Activated naive CD8-positive, alpha-beta T cell (primary cell): ENCODE measurements around the gene KMT5C.
"Not testable (repeated sequence)": the region's sequence is repeated elsewhere in the genome, so short reads cannot be mapped to it uniquely, and the experiment has no call there.

ENCODE experiments used
- H3K27ac Mint-ChIP-seq: one replicate; pipeline ENCODE4 v1.8.0; 2021; ENCODE audit warnings: mixed read lengths
- H3K27me3 Mint-ChIP-seq: one replicate; pipeline ENCODE4 v1.8.0; 2021; ENCODE audit warnings: mixed read lengths
- H3K36me3 Mint-ChIP-seq: one replicate; pipeline ENCODE4 v1.8.0; 2021; ENCODE audit warnings: mixed read lengths
- H3K4me1 Mint-ChIP-seq: one replicate; pipeline ENCODE4 v1.8.0; 2021; ENCODE audit warnings: low read depth, mixed read lengths
- H3K4me3 Mint-ChIP-seq: one replicate; pipeline ENCODE4 v1.8.0; 2021; ENCODE audit warnings: mild to moderate bottlenecking, mixed read lengths
- H3K9me3 Mint-ChIP-seq: one replicate; pipeline ENCODE4 v1.8.0; 2021; ENCODE audit warnings: low read depth, mixed read lengths

The KMT5C gene

DNA sequence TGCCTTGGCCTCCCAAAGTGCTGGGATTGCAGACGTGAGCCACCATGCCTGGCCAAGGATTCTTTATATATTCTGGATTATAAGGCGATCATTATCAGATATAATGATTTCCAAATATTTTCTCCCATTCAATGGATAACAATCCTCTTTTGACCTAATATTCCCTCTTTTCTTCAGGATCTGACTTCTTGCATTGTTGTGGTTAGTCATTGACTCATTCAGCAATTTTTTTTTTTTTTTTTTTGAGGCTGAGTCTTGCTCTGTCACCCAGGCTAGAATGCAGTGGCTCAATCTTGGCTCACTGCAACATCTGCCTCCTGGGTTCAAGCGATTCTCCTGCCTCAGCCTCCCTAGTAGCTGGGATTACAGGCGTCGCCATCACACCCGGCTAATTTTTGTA is 9.9 kb upstream of the KMT5C start:
- not testable (repeated sequence) for H3K27me3 Mint-ChIP-seq, H3K9me3 Mint-ChIP-seq, H3K27ac Mint-ChIP-seq, H3K36me3 Mint-ChIP-seq, H3K4me1 Mint-ChIP-seq, H3K4me3 Mint-ChIP-seq

GRCh38 chr19:55333870-55334269 is 5.8 kb upstream of the KMT5C start:
- Mint-ChIP-seq H3K9me3 (no peaks in the 10 kb centered on the region), H3K27me3 (peaks cover 3% of the 10 kb centered on the region), H3K4me1 (peaks cover 6% of the 10 kb centered on the region), H3K36me3 (no peaks in the 10 kb centered on the region), H3K27ac (no peak overlapping the region), H3K4me3 (no peak overlapping the region)

DNA sequence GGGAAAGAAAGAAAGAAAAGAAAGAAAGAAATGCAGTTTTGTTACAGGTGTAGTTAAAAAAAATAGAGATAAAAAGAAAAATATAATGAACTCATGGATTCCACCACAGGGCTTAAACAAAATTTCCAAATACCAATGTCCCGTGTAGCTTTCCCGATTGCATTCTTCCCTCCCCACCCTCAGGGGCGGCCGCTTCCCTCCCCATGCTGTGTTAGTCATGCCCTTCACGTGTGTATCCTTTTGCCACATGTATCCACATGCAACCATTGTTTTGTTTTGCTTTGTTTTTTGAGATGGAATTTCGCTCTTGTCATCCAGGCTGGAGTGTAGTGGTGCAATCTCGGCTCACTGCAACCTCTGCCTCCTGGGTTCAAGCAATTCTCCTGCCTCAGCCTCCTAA is 3.6 kb upstream of the KMT5C start:
- Mint-ChIP-seq H3K4me1 (peaks cover 13% of the 10 kb centered on the region), H3K27ac (no peak overlapping the region), H3K9me3 (no peaks in the 10 kb centered on the region), H3K4me3 (no peak overlapping the region), H3K27me3 (peaks cover 1% of the 10 kb centered on the region), H3K36me3 (no peaks in the 10 kb centered on the region)

- Mint-ChIP-seq H3K36me3 (no peaks in the 10 kb centered on the region), H3K9me3 (no peaks in the 10 kb centered on the region), H3K27ac (peak overlapping the region; percentile 87), H3K4me3 (peak overlapping the region; percentile 89), H3K4me1 (peaks cover 16% of the 10 kb centered on the region), H3K27me3 (no peaks in the 10 kb centered on the region)
Measured at GRCh38 chr19:55339889-55340783, 460 bp downstream of the KMT5C start.

GRCh38 chr19:55340784-55341147 is 1.1 kb downstream of the KMT5C start:
- Mint-ChIP-seq H3K4me1 (peaks cover 16% of the 10 kb centered on the region), H3K9me3 (no peaks in the 10 kb centered on the region), H3K27me3 (no peaks in the 10 kb centered on the region), H3K27ac (peak overlapping the region; percentile 1), H3K36me3 (no peaks in the 10 kb centered on the region), H3K4me3 (peak overlapping the region; percentile 85)

DNA sequence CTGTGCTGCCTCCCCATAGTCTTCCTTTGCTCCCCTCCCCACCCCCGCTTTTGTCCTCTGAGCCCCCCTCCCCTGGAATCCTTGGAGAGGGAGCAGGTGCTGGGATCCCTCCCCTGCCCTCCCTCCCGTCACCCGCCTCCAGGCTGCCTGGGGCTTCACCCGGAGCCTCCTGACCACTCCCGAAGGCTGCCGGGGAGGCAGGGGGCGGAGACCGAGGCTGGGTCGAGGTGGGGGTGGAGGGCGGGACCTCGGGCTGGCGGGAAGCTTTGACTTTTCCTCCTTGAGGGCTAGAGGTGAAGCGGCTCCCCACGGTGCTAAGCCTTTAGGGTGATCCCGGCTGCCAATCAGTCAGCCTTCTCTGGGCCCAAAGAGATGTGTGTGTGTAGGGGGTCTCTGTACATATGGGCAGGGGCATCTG is 1.5 kb downstream of the KMT5C start:
- H3K9me3 Mint-ChIP-seq, result no peaks in the 10 kb centered on the region
- H3K36me3 Mint-ChIP-seq, result no peaks in the 10 kb centered on the region
- H3K4me3 Mint-ChIP-seq, result peak overlapping the region; percentile 85
- peak overlapping the region; percentile 46 for H3K27ac Mint-ChIP-seq
- peaks cover 16% of the 10 kb centered on the region for H3K4me1 Mint-ChIP-seq
- no peaks in the 10 kb centered on the region for H3K27me3 Mint-ChIP-seq

DNA sequence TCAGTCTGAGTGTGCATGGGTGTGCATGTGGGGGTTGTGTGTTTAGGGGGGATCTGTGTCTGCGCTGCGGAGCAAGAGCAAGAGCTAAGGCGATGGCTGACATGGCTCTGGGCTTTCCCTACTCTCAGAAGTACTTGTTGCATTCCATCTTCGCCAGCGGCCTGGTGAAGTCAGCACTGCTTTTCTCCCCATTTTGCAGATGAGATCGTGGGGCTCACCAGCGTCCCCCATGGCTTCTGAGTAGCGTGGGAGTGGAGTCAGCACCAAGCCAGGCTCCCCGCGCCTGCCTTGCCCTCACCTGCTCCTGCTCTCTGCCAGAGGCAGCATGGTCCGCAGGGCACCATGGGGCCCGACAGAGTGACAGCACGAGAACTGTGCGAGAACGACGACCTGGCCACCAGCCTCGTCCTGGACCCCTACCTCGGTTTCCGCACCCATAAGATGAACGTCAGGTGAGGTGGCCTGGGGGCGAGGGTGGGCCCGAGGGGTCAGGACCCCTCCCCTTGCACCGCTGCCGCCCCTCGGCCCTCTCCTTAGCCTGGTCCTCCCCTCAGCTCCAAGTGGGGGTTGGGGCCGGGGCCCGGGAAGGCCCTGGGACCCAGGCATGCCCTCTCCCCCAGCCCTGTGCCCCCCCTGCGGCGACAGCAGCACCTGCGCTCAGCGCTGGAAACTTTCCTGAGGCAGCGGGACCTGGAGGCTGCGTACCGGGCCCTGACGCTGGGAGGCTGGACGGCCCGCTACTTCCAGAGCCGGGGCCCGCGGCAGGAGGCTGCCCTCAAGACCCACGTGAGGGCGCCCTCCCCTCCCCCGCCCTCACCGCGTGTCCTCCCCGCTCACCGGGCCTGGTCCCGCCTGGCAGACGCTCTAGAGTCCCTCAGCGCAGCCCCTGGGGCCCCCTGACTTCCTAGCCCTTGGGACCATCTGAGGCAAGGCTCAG is 2.2 kb downstream of the KMT5C start:
- Mint-ChIP-seq H3K4me3 (peak overlapping the region; percentile 74), H3K9me3 (no peaks in the 10 kb centered on the region), H3K36me3 (no peaks in the 10 kb centered on the region), H3K4me1 (peaks cover 16% of the 10 kb centered on the region), H3K27me3 (no peaks in the 10 kb centered on the region), H3K27ac (peak overlapping the region; percentile 46)

GRCh38 chr19:55344444-55344843 is 4.8 kb downstream of the KMT5C start:
- Mint-ChIP-seq H3K4me1 (peaks cover 9% of the 10 kb centered on the region), H3K9me3 (no peaks in the 10 kb centered on the region), H3K27ac (no peak overlapping the region), H3K27me3 (no peaks in the 10 kb centered on the region), H3K4me3 (no peak overlapping the region), H3K36me3 (no peaks in the 10 kb centered on the region)

DNA sequence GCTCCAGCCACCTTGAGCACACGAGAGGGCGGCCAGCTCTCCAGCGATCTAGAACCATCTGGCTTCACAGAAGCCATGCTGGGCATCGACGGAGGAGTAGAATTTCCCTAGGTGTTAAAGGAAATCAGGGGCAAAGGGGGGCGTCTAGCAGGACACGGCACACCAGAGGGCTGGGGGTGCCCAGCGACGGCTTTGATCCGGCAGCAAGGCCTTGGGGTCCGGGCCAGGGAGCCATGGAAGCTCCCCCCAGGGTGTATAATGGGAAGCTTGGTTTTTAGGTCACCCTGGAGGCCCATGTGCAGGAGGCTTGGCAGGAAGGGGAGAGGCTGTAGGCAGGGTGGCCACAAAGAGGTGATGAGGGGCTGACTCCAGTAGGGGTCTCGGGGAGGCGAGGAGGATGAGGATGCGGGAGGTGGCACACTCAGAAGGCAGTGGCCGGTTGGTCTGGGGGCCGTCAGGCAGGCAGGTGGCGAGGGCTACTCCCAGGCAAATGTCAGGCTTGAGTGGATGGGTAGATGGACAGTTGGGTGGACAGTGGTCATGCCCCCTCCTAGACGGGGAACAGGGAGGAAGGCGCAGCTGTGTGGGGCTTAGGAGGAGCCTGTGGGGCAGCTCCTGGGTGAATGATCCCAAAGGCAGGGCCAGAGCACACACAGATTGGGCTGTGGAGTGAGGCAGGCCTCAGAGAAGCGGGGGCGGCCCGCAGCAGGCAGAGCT is 5.6 kb downstream of the KMT5C start:
- no peaks in the 10 kb centered on the region for H3K36me3 Mint-ChIP-seq
- H3K9me3 Mint-ChIP-seq, result no peaks in the 10 kb centered on the region
- no peak overlapping the region for H3K4me3 Mint-ChIP-seq
- H3K27me3 Mint-ChIP-seq, result no peaks in the 10 kb centered on the region
- H3K27ac Mint-ChIP-seq, result no peak overlapping the region
- H3K4me1 Mint-ChIP-seq, result peaks cover 7% of the 10 kb centered on the region

DNA sequence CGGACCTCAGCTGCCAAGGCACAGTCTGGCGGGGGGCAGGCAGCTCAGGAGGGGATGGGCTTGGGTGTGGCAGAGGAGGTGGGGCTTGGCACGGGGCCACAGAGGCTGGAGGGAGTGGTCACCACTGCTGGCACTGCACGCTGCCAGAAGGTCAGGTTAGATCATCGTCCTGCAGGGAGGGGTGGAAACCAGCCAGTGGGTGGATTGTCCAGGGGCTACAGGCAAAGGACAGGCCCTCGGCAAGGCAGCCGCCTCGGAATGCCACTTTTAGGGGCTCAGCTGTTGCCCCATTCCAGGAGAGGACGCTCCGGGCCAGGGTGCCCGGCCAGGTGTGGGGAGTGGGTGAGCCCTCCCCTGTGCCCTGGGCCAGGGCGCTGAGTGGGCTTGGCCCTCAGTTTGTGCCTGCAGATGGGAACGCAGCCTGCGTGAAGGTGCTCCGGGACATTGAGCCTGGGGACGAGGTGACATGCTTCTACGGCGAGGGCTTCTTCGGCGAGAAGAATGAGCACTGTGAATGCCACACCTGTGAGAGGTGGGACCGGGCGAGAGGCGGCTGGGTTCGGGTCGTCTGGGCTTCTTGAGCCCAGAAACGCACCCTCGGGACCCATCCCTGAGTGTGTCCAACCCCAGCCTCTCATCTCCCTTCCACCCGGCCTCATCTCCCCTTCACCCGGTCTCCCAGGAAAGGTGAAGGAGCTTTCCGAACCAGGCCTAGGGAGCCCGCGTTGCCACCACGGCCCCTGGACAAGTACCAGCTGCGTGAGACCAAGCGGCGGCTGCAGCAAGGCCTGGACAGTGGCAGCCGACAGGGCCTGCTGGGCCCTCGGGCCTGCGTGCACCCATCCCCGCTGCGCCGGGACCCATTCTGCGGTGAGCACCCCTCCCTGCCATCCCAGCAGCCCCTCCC is 6.4 kb downstream of the KMT5C start:
- H3K4me1 Mint-ChIP-seq, result peaks cover 4% of the 10 kb centered on the region
- no peaks in the 10 kb centered on the region for H3K27me3 Mint-ChIP-seq
- H3K27ac Mint-ChIP-seq, result no peak overlapping the region
- H3K9me3 Mint-ChIP-seq, result no peaks in the 10 kb centered on the region
- H3K4me3 Mint-ChIP-seq, result no peak overlapping the region
- H3K36me3 Mint-ChIP-seq, result no peaks in the 10 kb centered on the region

DNA sequence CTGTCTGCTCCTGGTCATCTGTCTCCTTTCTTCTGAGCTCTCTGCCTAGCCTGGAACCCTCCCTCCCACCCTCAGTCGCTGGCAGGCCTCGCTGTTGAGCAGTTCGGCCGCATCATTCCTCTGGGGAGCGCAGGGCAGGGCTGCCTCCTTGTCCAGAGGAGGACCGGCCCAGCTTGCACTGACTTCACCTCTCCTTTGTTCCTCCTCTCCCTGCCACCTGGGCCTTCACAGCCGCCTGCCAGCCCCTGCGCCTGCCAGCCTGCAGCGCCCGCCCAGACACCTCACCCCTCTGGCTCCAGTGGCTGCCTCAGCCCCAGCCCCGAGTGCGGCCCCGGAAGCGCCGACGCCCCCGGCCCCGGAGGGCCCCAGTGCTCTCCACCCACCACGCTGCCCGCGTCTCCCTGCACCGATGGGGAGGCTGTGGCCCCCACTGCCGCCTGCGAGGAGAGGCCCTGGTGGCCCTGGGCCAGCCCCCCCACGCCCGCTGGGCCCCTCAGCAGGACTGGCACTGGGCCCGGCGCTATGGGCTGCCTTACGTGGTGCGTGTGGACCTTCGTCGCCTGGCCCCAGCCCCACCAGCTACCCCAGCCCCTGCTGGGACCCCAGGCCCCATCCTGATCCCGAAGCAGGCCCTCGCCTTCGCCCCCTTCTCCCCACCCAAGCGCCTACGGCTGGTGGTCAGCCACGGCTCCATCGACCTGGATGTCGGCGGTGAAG is 7.2 kb downstream of the KMT5C start:
- peaks cover 2% of the 10 kb centered on the region for H3K27me3 Mint-ChIP-seq
- H3K4me3 Mint-ChIP-seq, result no peak overlapping the region
- no peak overlapping the region for H3K27ac Mint-ChIP-seq
- H3K4me1 Mint-ChIP-seq, result peaks cover 5% of the 10 kb centered on the region
- no peaks in the 10 kb centered on the region for H3K36me3 Mint-ChIP-seq
- no peaks in the 10 kb centered on the region for H3K9me3 Mint-ChIP-seq

DNA sequence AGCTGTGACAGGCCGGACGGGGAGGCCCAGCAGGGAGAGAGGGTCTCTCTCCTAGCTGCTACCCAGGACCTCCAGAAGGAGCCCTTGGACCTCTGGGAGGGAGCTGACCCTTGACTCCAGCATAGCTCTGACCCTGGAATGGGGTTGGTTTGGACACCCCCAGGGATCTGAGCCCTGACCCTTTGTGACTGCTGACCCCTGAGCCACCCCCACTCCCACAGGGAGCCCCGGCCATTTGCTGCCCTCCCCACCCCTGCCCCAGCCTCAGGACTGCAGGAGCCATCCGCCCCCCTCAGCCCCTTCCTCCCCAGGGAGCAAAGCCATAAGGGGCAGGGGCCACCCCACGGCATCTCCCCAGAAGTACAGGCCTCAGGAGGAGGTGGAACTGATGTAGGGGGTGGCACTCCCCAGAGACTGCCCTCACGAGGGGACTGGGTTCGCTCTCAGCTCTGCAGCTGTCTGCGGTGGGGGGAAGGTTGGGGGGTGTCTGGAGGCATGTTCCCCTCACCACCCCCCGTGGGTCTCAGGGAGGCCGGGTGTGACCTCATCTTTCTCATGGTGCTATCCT is 7.8 kb downstream of the KMT5C start:
- Mint-ChIP-seq H3K9me3 (no peaks in the 10 kb centered on the region), H3K27ac (no peak overlapping the region), H3K36me3 (no peaks in the 10 kb centered on the region), H3K4me3 (no peak overlapping the region), H3K4me1 (peaks cover 9% of the 10 kb centered on the region), H3K27me3 (peaks cover 3% of the 10 kb centered on the region)

GRCh38 chr19:55348317-55349034 is 8.8 kb downstream of the KMT5C start:
- Mint-ChIP-seq H3K27ac (no peak overlapping the region), H3K4me3 (no peak overlapping the region), H3K9me3 (no peaks in the 10 kb centered on the region), H3K36me3 (no peaks in the 10 kb centered on the region), H3K27me3 (peaks cover 8% of the 10 kb centered on the region), H3K4me1 (peaks cover 12% of the 10 kb centered on the region)
